ENCODE measurements around the gene PADI3. TPM values are rescaled to one million over a fixed set of nuclear protein-coding genes. Genes with fewer than 3 reads are reported as not detected.

The PADI3 gene
- total and polyA plus RNA-seq, 2 donors (not counting 3 experiments of a cell fraction or from before 2014, with no cell fraction given): not detected

DNA sequence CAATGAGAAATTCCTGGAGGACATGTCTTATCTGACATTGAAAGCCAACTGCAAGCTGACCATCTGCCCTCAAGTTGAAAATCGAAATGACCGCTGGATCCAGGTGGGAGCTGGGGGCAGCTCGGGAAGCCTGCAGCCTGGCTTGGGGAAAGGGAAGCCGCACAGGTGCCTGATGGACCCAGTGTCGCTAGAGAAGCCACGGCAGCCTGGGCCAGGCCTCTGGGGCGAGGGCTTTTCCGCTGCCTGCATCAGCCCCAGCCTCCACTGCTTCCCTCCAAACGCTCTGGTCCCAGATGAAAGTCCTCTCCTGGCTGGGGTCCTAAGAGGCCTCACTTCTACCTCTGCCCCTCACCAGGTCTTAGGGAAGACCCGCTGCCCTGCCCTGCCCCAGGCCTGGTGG lies 18.8 kb upstream of the PADI3 start:
- Histone ChIP-seq H3K4me3 (replicated peaks in 1 of 3; ENCODE audit: insufficient read depth in 1 of 3, low read depth in 1 of 3, low read length in 3 of 3) (no peak overlapping the region), H3K9me1 (replicated peaks; ENCODE audit: control insufficient read depth, extremely low read depth, insufficient read depth, low read length) (no peaks in the 10 kb centered on the region), H3K27me3 (ENCODE audit: control insufficient read depth in 2 of 2, insufficient read depth in 2 of 2, low read length in 2 of 2) (no peaks in the 10 kb centered on the region), H3K9me3 (replicated peaks; ENCODE audit: control insufficient read depth, insufficient read depth, low read length) (no peaks in the 10 kb centered on the region), H3K36me3 (ENCODE audit: control insufficient read depth in 2 of 2, extremely low read depth in 1 of 2, insufficient read depth in 2 of 2, low read length in 2 of 2) (no peaks in the 10 kb centered on the region), H3K4me1 (ENCODE audit: control insufficient read depth, extremely low read depth, insufficient read depth, low read length) (peaks cover 18% of the 10 kb centered on the region), H3K27ac (ENCODE audit: insufficient read depth, low read depth, low read length) (no peak overlapping the region), H3K9ac (replicated peaks; ENCODE audit: extremely low read depth, insufficient read depth, low read length) (no peak overlapping the region), H4K20me1 (replicated peaks; ENCODE audit: control insufficient read depth, extremely low read depth, insufficient read depth, low read length) (no peaks in the 10 kb centered on the region), H3K79me2 (ENCODE audit: control insufficient read depth, insufficient read depth, low read length) (no peaks in the 10 kb centered on the region), H2AFZ (ENCODE audit: low read depth, low read length) (no peak overlapping the region), H3K4me2 (ENCODE audit: insufficient read depth, low read length) (no peak overlapping the region)
- intact Hi-C loops (cut with micrococcal nuclease) (loop anchor here (5.0 to 10.0 kb wide), 2 partner anchors 175 to 1672 kb away; partner anchors contain the start of gene ALDH4A1), dilution Hi-C loops (cut with MboI; ENCODE audit: extremely low pct_ligation_motif_present, low sequenced_read_pairs) (no loop called here)
- DNase-seq (ENCODE audit: low read depth, low spot score): no peak
- BruUV-seq (replicated peaks): no TSS peak
- TF ChIP-seq POLR2AphosphoS5 (IDR thresholded peaks at IDR 0.05; ENCODE audit: insufficient read depth, low read depth, low read length): no peak
- TF ChIP-seq, protein P1, sequence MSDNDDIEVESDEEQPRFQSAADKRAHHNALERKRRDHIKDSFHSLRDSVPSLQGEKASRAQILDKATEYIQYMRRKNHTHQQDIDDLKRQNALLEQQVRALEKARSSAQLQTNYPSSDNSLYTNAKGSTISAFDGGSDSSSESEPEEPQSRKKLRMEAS (IDR thresholded peaks at IDR 0.05; ENCODE audit: insufficient read depth, insufficient read length): no peak
- TF ChIP-seq JUN (IDR thresholded peaks at IDR 0.05; ENCODE audit: borderline replicate concordance, insufficient read depth, insufficient read length, low read depth): no peak
- TF ChIP-seq, protein P2, sequence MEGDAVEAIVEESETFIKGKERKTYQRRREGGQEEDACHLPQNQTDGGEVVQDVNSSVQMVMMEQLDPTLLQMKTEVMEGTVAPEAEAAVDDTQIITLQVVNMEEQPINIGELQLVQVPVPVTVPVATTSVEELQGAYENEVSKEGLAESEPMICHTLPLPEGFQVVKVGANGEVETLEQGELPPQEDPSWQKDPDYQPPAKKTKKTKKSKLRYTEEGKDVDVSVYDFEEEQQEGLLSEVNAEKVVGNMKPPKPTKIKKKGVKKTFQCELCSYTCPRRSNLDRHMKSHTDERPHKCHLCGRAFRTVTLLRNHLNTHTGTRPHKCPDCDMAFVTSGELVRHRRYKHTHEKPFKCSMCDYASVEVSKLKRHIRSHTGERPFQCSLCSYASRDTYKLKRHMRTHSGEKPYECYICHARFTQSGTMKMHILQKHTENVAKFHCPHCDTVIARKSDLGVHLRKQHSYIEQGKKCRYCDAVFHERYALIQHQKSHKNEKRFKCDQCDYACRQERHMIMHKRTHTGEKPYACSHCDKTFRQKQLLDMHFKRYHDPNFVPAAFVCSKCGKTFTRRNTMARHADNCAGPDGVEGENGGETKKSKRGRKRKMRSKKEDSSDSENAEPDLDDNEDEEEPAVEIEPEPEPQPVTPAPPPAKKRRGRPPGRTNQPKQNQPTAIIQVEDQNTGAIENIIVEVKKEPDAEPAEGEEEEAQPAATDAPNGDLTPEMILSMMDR (IDR thresholded peaks at IDR 0.05; ENCODE audit: extremely low read depth in 1 of 2, insufficient read depth in 1 of 2, low read depth in 1 of 2, low read length in 2 of 2): no peak
- TF ChIP-seq GATA2 (IDR thresholded peaks at IDR 0.05; ENCODE audit: insufficient read depth, insufficient read length, low read depth, low read length): no peak
- no peak for TF ChIP-seq POLR2A (IDR thresholded peaks at IDR 0.05; ENCODE audit: low read depth, low read length)
- no peak for TF ChIP-seq MYC (IDR thresholded peaks at IDR 0.05; ENCODE audit: low read depth, low read length)
- no peak for TF ChIP-seq FOS (IDR thresholded peaks at IDR 0.05; ENCODE audit: borderline replicate concordance, insufficient read depth, low read length)
- no peak for TF ChIP-seq EZH2 (IDR thresholded peaks at IDR 0.05; ENCODE audit: borderline replicate concordance, low read depth, low read length, severe bottlenecking)
- POLR2A ChIA-PET: no interaction called here
- CTCF ChIA-PET: interaction anchor here (1.6 kb wide), 1 partner anchor 104 kb away, joined by 3 read pairs; no protein-coding TSS in a partner anchor
- no peak for FAIRE-seq

All from endothelial cell of umbilical vein (primary cell).